Caco-2 (cell line): ENCODE data around the gene SNAP47. TPM values are rescaled to one million over a fixed set of nuclear protein-coding genes. Genes with fewer than 3 reads are reported as not detected.

ENCODE experiments used
- BruUV-seq: library from RNA; stranded (reverse); fragments of 400-500 nt; replicated peaks from 2 replicates; lab custom pipeline; 2021; lab: Mats Ljungman, UMichigan
- CTCF ChIA-PET: fragments of 300-600 bp; sonication (Branson Sonifier 250); formaldehyde crosslinking; loops from one replicate; lab custom pipeline; 2022; ENCODE audit warnings: antibody characterized with exemption; lab: Charles Lee
- POLR2A ChIA-PET: fragments of 300-600 bp; sonication (Branson Sonifier 250); formaldehyde crosslinking; loops from one replicate; lab custom pipeline; 2022; ENCODE audit warnings: antibody characterized with exemption; lab: Charles Lee
- DNase-seq, 2 experiments: peaks; one replicate each; pipeline versions ENCODE4 v3.0.0 to v3.0.0-alpha.2; 2020 to 2022
- H3K27me3 ChIP-seq: replicated peaks from 2 replicates; pipeline ENCODE4 v1.6.0; 2011; ENCODE audit warnings: low read length; ENCODE audit not compliant: control insufficient read depth, insufficient read depth
- H3K36me3 ChIP-seq: 2 replicates; pipeline ENCODE4 v1.5.1; 2011; ENCODE audit warnings: low read length; ENCODE audit not compliant: control insufficient read depth, insufficient read depth
- H3K4me1 ChIP-seq: fragments of 250-450 bp; sonication (Bioruptor Pico); 2 replicates; pipeline ENCODE4 v1.5.1; 2020; ENCODE audit warnings: mild to moderate bottlenecking
- H3K4me3 ChIP-seq: 2 replicates; pipeline ENCODE4 v1.5.1; 2011; ENCODE audit warnings: low read depth, mild to moderate bottlenecking, control low read depth, low read length
- H3K9me3 ChIP-seq: fragments of 250-450 bp; sonication (Bioruptor Pico); 2 replicates; pipeline ENCODE4 v1.5.1; 2020; ENCODE audit warnings: mild to moderate bottlenecking, moderate library complexity
- H3K27ac Mint-ChIP-seq: one replicate; pipeline ENCODE4 v1.8.0; 2022; ENCODE audit warnings: mixed read lengths; ENCODE audit not compliant: unreplicated experiment
- H3K27me3 Mint-ChIP-seq: one replicate; pipeline ENCODE4 v1.8.0; 2022; ENCODE audit warnings: mixed read lengths; ENCODE audit not compliant: insufficient read depth, unreplicated experiment
- H3K36me3 Mint-ChIP-seq: one replicate; pipeline ENCODE4 v1.8.0; 2022; ENCODE audit warnings: mild to moderate bottlenecking, mixed read lengths; ENCODE audit not compliant: insufficient read depth, unreplicated experiment
- H3K4me1 Mint-ChIP-seq: one replicate; pipeline ENCODE4 v1.8.0; 2022; ENCODE audit warnings: low read depth, mixed read lengths; ENCODE audit not compliant: unreplicated experiment
- H3K4me3 Mint-ChIP-seq: one replicate; pipeline ENCODE4 v1.8.0; 2022; ENCODE audit warnings: mild to moderate bottlenecking, moderate library complexity, mixed read lengths; ENCODE audit not compliant: unreplicated experiment
- H3K9me3 Mint-ChIP-seq: one replicate; pipeline ENCODE4 v1.8.0; 2022; ENCODE audit warnings: mixed read lengths; ENCODE audit not compliant: unreplicated experiment
- CTCF ChIP-seq, 2 experiments: fragments of 200-600 bp in 1 of 2; IDR thresholded peaks; 1 replicate in 1 of 2; 2 replicates in 1 of 2; pipeline versions ENCODE4 v1.5.1 to v1.8.0; 2011 to 2022; ENCODE audit warnings: antibody characterized with exemption in 1 of 2, control low read depth in 1 of 2, inconsistent platforms in 1 of 2, low read depth in 1 of 2, low read length in 1 of 2, mild to moderate bottlenecking in 1 of 2, moderate library complexity in 1 of 2; ENCODE audit not compliant: insufficient read depth in 1 of 2, severe bottlenecking in 1 of 2, unreplicated experiment in 1 of 2
- intact Hi-C: fragments of 100-400 bp; cut with micrococcal nuclease; formaldehyde crosslinking; loops from one replicate; pipeline ENCODE4 v1.10.0; 2022; ENCODE audit not compliant: unreplicated experiment
- total RNA-seq: library from RNA; stranded (reverse); gene quantifications from 2 replicates; pipeline ENCODE4 v1.2.3, GENCODE V29; 2022

Gene SNAP47
- total RNA-seq, 1 experiment from 2014 or later = 29.1 TPM

- no peaks in the 10 kb centered on the region for H3K9me3 Mint-ChIP-seq
- H3K4me3 Mint-ChIP-seq = no peak overlapping the region
- BruUV-seq = no TSS peak
- no peak for TF ChIP-seq CTCF (IDR thresholded peaks at IDR 0.05; ENCODE audit: insufficient read depth in 1 of 2, low read depth in 1 of 2, low read length in 1 of 2, severe bottlenecking in 1 of 2, unreplicated experiment in 1 of 2)
- no peak for DNase-seq
- Histone ChIP-seq H3K4me3 (no peak overlapping the region), H3K4me1 (no peaks in the 10 kb centered on the region), H3K27me3 (no peaks in the 10 kb centered on the region), H3K36me3 (no peaks in the 10 kb centered on the region; the same call in 1 of the 2 replicates), H3K9me3 (no peaks in the 10 kb centered on the region)
- no peaks in the 10 kb centered on the region for H3K4me1 Mint-ChIP-seq
- intact Hi-C loops = no loop called here
- no peak overlapping the region for H3K27ac Mint-ChIP-seq
- ChIA-PET CTCF (no interaction called here), POLR2A (no interaction called here)
- peaks cover 12% of the 10 kb centered on the region for H3K36me3 Mint-ChIP-seq
- H3K27me3 Mint-ChIP-seq = no peaks in the 10 kb centered on the region
Measured at GRCh38 chr1:227738820-227739219, 3.6 kb downstream of the SNAP47 start.

DNA sequence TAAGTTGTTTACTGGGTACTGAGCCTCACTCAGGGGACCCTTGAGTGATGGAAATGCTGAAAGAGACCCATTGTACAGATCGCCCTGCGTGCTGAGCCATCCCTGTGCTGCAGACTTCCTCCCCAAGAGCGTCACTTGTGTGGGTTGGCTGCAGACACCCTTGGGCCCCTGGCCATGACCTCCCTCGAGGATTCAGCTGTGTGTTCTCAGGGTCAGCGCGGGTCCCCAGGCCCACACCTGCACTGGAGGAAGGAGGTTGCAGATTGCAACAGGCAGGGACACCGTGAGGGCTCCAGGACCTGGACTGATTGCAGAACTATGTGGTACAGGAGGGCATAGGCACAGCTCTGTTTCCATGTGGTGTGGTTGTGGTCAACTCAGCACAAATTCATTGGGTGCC, 4.4 kb downstream of the SNAP47 start:
- Mint-ChIP-seq H3K4me3 (no peak overlapping the region), H3K4me1 (no peaks in the 10 kb centered on the region), H3K27me3 (no peaks in the 10 kb centered on the region), H3K9me3 (no peaks in the 10 kb centered on the region), H3K36me3 (peaks cover 12% of the 10 kb centered on the region), H3K27ac (no peak overlapping the region)
- DNase-seq = no peak
- Histone ChIP-seq H3K36me3 (no peaks in the 10 kb centered on the region; the same call in 1 of the 2 replicates), H3K4me1 (no peaks in the 10 kb centered on the region), H3K27me3 (no peaks in the 10 kb centered on the region), H3K9me3 (no peaks in the 10 kb centered on the region), H3K4me3 (no peak overlapping the region)
- intact Hi-C loops = no loop called here
- ChIA-PET CTCF (no interaction called here), POLR2A (no interaction called here)
- no TSS peak for BruUV-seq
- TF ChIP-seq CTCF (IDR thresholded peaks at IDR 0.05; ENCODE audit: insufficient read depth in 1 of 2, low read depth in 1 of 2, low read length in 1 of 2, severe bottlenecking in 1 of 2, unreplicated experiment in 1 of 2) = no peak

DNA sequence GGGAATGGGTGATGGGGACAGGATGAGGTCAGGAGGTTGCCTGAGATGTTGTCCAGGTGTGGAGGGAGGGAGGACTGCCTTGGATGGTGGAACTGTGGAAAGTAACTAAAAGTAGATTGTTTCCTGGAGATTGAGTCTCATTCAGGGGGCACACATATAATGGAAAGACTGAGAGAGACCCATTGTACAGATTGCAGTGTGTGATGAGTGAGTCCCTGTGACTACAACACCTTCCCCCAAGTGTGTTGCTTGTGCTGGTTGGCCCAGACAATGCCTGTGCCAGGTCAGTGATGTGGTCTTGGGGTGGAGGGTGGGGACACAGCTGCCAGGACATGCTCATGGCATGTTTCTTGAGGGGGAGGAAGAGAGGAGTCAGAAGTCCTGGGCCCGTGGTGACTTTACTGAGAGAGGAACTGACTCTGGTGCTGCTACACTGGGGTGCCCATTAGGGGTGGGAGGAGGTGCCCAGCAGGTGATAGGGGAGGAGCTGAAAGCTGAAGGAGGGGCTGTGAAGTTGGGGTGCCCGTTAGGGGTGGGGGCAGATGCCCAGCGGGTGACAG, 5.2 kb downstream of the SNAP47 start:
- Histone ChIP-seq H3K4me3 (no peak overlapping the region), H3K4me1 (no peaks in the 10 kb centered on the region), H3K36me3 (no peaks in the 10 kb centered on the region; the same call in 1 of the 2 replicates), H3K27me3 (no peaks in the 10 kb centered on the region), H3K9me3 (no peaks in the 10 kb centered on the region)
- Mint-ChIP-seq H3K27me3 (no peaks in the 10 kb centered on the region), H3K9me3 (no peaks in the 10 kb centered on the region), H3K36me3 (peaks cover 12% of the 10 kb centered on the region), H3K4me3 (no peak overlapping the region), H3K4me1 (no peaks in the 10 kb centered on the region), H3K27ac (no peak overlapping the region)
- BruUV-seq = no TSS peak
- ChIA-PET CTCF (interaction anchor here (0.7 kb wide), 1 partner anchor 81 kb away, joined by 3 read pairs; no protein-coding TSS in a partner anchor), POLR2A (no interaction called here)
- intact Hi-C loops = no loop called here
- no peak for DNase-seq
- TF ChIP-seq CTCF (IDR thresholded peaks at IDR 0.05; ENCODE audit: insufficient read depth in 1 of 2, low read depth in 1 of 2, low read length in 1 of 2, severe bottlenecking in 1 of 2, unreplicated experiment in 1 of 2) = no peak
